MM.1S (cell line): ENCODE results near the gene DYNLRB1.

Source experiments
- EZH2 ChIP-seq: fragments of 300-600 bp; sonication (generic); optimal IDR thresholded peaks from 2 replicates; pipeline ENCODE3; 2017; ENCODE audit warnings: low read depth, mild to moderate bottlenecking, antibody characterized with exemption, low read length, mixed read lengths
- TF ChIP-seq, protein P1 (sequence below): fragments of 300-600 bp; sonication (generic); IDR thresholded peaks from 2 replicates; pipeline ENCODE4 v1.5.1; 2016; ENCODE audit warnings: antibody characterized with exemption, low read length, mixed read lengths

GRCh38 chr20:34525342-34525708, 9.1 kb downstream of the DYNLRB1 start:
- TF ChIP-seq, protein P1, sequence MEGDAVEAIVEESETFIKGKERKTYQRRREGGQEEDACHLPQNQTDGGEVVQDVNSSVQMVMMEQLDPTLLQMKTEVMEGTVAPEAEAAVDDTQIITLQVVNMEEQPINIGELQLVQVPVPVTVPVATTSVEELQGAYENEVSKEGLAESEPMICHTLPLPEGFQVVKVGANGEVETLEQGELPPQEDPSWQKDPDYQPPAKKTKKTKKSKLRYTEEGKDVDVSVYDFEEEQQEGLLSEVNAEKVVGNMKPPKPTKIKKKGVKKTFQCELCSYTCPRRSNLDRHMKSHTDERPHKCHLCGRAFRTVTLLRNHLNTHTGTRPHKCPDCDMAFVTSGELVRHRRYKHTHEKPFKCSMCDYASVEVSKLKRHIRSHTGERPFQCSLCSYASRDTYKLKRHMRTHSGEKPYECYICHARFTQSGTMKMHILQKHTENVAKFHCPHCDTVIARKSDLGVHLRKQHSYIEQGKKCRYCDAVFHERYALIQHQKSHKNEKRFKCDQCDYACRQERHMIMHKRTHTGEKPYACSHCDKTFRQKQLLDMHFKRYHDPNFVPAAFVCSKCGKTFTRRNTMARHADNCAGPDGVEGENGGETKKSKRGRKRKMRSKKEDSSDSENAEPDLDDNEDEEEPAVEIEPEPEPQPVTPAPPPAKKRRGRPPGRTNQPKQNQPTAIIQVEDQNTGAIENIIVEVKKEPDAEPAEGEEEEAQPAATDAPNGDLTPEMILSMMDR, result no peak
- no peak for TF ChIP-seq EZH2
